Thoracic aorta (tissue), 2 donors: ENCODE data around the gene HGD. TPM values are rescaled to one million over a fixed set of nuclear protein-coding genes. Genes with fewer than 3 reads are reported as not detected.
A peak's percentile ranks its signal among the peaks of the same experiment; 100 is the strongest.
"Not testable (repeated sequence)": the region's sequence is repeated elsewhere in the genome, so short reads cannot be mapped to it uniquely, and the experiment has no call there.

Experiments
- ATAC-seq: fragments of 150-250 bp; one replicate; pipeline ENCODE4 v1.8.0; 2017; ENCODE audit warnings: low read depth; ENCODE audit not compliant: insufficient number of reproducible peaks, low FRiP score
- DNase-seq: peaks from one replicate; pipeline ENCODE4 v3.0.0-alpha.2; 2020; ENCODE audit warnings: low spot score
- H3K27ac ChIP-seq, 2 donors: fragments of 200-600 bp; sonication (generic); 1 replicate in 1 of 2; 2 replicates in 1 of 2; pipeline ENCODE4 v1.5.1; 2016; ENCODE audit warnings: mild to moderate bottlenecking in 2 of 2, moderate library complexity in 2 of 2
- H3K27me3 ChIP-seq: fragments of 200-600 bp; sonication (generic); replicated peaks from 2 replicates; pipeline ENCODE4 v1.6.0; 2016; ENCODE audit warnings: mild to moderate bottlenecking; ENCODE audit not compliant: insufficient read depth
- H3K36me3 ChIP-seq: fragments of 200-600 bp; sonication (generic); one replicate; pipeline ENCODE4 v1.5.1; 2016
- H3K4me1 ChIP-seq, 2 donors: fragments of 200-600 bp; sonication (generic); 1 replicate in 1 of 2; 2 replicates in 1 of 2; pipeline versions ENCODE4 v1.5.1 to v1.6.0; 2016; ENCODE audit warnings: low read depth in 2 of 2, mild to moderate bottlenecking in 1 of 2; ENCODE audit not compliant: control insufficient read depth in 1 of 2
- H3K4me3 ChIP-seq: fragments of 200-600 bp; sonication (generic); 2 replicates; pipeline ENCODE4 v1.5.1; 2016; ENCODE audit warnings: mild to moderate bottlenecking
- H3K9me3 ChIP-seq: fragments of 200-600 bp; sonication (generic); 2 replicates; pipeline ENCODE4 v1.5.1; 2016
- CTCF ChIP-seq: fragments of 200-600 bp; sonication (generic); IDR thresholded peaks from one replicate; pipeline ENCODE4 v1.5.1; 2019; ENCODE audit warnings: antibody characterized with exemption
- total RNA-seq, 2 donors: library from RNA; depleted of rRNA; stranded (reverse); fragments of >200 nt; gene quantifications; one replicate each; pipeline versions ENCODE4 v1.1.0 to v1.2.3, GENCODE V29; 2016

HGD gene
- total RNA-seq, 2 donors from 2014 or later, result 0.14 TPM; not detected in 1

GRCh38 chr3:120678984-120679383, 3.1 kb downstream of the HGD start:
- H3K4me3 ChIP-seq, result peak overlapping the region; percentile 56
- peaks cover 0 to 14% of the 10 kb centered on the region in 2 donors for H3K4me1 ChIP-seq
- H3K36me3 ChIP-seq, result no peaks in the 10 kb centered on the region
- no peaks in the 10 kb centered on the region for H3K9me3 ChIP-seq
- H3K27me3 ChIP-seq, result no peaks in the 10 kb centered on the region
- ATAC-seq (no peak), DNase-seq (no peak)
- peak overlapping the region in 1 of 2 donors; percentile 24 for H3K27ac ChIP-seq
- TF ChIP-seq CTCF, result no peak

GRCh38 chr3:120678331-120678947, 3.6 kb downstream of the HGD start:
- Histone ChIP-seq H3K27ac (peak overlapping the region; percentile 2 to 24), H3K4me3 (peak overlapping the region; percentile 56), H3K4me1 (peaks cover 0 to 14% of the 10 kb centered on the region in 2 donors), H3K36me3 (no peaks in the 10 kb centered on the region), H3K9me3 (no peaks in the 10 kb centered on the region), H3K27me3 (no peaks in the 10 kb centered on the region)
- ATAC-seq, result peak; percentile 60
- DNase-seq, result no peak
- no peak for TF ChIP-seq CTCF

- H3K36me3 ChIP-seq, H3K9me3 ChIP-seq, H3K4me3 ChIP-seq, H3K27ac ChIP-seq, DNase-seq, H3K27me3 ChIP-seq, ATAC-seq: not testable (repeated sequence)
- peaks cover 0 to 14% of the 10 kb centered on the region in 2 donors for H3K4me1 ChIP-seq
Observed at GRCh38 chr3:120677193-120677592, 4.8 kb downstream of the HGD start.

- TF ChIP-seq CTCF, result no peak
- Histone ChIP-seq H3K4me3 (no peak overlapping the region), H3K36me3 (no peaks in the 10 kb centered on the region), H3K27me3 (no peaks in the 10 kb centered on the region), H3K9me3 (no peaks in the 10 kb centered on the region), H3K4me1 (peaks cover 0 to 5% of the 10 kb centered on the region in 2 donors), H3K27ac (no peak overlapping the region)
- ATAC-seq (no peak), DNase-seq (no peak)
Observed at GRCh38 chr3:120673116-120673515, 8.9 kb downstream of the HGD start.

GRCh38 chr3:120670576-120670975, 11.5 kb downstream of the HGD start:
- ATAC-seq (no peak), DNase-seq (no peak)
- H3K4me3 ChIP-seq, result no peak overlapping the region
- TF ChIP-seq CTCF, result no peak
- no peaks in the 10 kb centered on the region for H3K27me3 ChIP-seq
- H3K4me1 ChIP-seq, result no peaks in the 10 kb centered on the region
- no peaks in the 10 kb centered on the region for H3K36me3 ChIP-seq
- H3K27ac ChIP-seq, result no peak overlapping the region
- H3K9me3 ChIP-seq, result no peaks in the 10 kb centered on the region

GRCh38 chr3:120664926-120665325, 17.1 kb downstream of the HGD start:
- no peaks in the 10 kb centered on the region for H3K9me3 ChIP-seq
- no peaks in the 10 kb centered on the region for H3K36me3 ChIP-seq
- TF ChIP-seq CTCF, result no peak
- no peak for ATAC-seq
- no peak overlapping the region for H3K27ac ChIP-seq
- DNase-seq, result no peak
- H3K27me3 ChIP-seq, result no peaks in the 10 kb centered on the region
- H3K4me1 ChIP-seq, result no peaks in the 10 kb centered on the region
- H3K4me3 ChIP-seq, result no peak overlapping the region
